Fibroblast of mammary gland (primary cell): ENCODE data around the gene PDGFRB.

Experiments
- DNase-seq: peaks from one replicate; pipeline ENCODE4 v3.0.0-alpha.2; 2010; ENCODE audit warnings: low read depth
- H3K4me3 ChIP-seq: 2 replicates; pipeline ENCODE4 v1.5.1; 2011; ENCODE audit warnings: low read depth, mild to moderate bottlenecking, low read length, moderate library complexity; ENCODE audit not compliant: control insufficient read depth
- TF ChIP-seq, protein P1 (sequence below): conservative IDR thresholded peaks from 2 replicates; pipeline ENCODE4 v1.5.1; 2011; ENCODE audit warnings: low read depth, low read length, inconsistent platforms; ENCODE audit not compliant: control insufficient read depth, insufficient read depth

Gene PDGFRB

DNA sequence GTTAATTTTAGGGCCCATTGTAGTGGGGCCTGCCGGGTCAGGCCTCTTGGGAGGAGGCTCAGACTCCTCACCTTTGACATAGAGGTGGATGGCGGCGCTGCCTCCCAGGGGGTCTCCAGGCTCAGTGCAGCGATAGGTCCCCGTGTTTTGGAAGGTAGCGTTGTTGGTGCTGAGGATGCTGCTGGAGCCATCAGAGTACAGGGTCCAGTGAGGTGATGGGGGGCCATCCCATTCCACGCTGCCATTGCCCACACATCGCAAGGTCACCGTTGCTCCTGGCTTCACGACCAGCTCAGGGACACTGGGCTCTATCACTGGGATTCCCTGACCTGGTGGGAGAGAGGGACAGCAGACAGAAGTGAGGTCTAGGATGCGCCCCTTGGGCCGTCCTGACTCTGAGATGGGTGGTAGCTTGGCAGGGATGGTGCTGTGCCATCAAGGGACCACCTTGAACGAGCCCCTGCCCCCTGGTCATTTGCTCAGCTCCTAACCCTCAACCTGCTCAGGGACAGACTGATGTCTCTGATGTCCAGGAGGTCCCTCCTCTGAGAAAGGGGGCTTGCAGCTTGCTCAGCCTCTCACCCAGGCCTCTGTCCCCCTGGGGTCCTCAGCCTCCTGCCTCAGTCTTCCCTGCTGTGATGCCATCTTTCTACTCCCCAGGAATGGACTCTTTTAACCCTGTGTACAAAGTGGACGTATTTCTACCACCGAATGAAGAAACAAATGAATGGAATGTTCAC, 74.8 kb downstream of the PDGFRB start:
- no peak overlapping the region for H3K4me3 ChIP-seq
- TF ChIP-seq, protein P1, sequence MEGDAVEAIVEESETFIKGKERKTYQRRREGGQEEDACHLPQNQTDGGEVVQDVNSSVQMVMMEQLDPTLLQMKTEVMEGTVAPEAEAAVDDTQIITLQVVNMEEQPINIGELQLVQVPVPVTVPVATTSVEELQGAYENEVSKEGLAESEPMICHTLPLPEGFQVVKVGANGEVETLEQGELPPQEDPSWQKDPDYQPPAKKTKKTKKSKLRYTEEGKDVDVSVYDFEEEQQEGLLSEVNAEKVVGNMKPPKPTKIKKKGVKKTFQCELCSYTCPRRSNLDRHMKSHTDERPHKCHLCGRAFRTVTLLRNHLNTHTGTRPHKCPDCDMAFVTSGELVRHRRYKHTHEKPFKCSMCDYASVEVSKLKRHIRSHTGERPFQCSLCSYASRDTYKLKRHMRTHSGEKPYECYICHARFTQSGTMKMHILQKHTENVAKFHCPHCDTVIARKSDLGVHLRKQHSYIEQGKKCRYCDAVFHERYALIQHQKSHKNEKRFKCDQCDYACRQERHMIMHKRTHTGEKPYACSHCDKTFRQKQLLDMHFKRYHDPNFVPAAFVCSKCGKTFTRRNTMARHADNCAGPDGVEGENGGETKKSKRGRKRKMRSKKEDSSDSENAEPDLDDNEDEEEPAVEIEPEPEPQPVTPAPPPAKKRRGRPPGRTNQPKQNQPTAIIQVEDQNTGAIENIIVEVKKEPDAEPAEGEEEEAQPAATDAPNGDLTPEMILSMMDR: no peak
- no peak for DNase-seq

DNA sequence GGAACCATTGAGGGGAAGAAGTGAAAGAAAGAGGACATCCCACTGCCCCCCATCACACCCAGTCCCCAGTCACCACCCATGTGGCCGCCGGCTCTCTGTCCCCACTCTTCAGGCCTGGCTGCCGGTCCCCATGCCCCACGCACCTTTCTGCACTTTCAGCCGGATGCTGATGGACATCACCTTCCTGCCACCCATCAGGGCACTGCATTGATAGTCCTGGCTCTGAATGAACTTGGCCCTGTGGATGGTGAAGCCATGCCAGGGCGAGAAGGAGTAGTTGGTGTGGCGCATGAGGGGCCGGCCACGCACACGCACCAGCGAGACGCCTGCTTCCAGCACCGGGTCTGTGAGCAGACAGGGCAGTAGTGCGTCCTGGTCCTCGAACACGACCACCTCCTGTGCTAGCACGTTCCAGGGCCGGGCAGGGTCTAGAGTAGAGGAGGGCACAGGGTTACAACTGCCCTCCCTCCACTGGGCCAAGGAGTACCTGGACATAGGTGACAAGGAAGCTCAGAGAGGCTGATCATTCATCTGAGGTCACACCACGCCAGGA, 75.7 kb downstream of the PDGFRB start:
- H3K4me3 ChIP-seq: no peak overlapping the region
- DNase-seq: no peak
- TF ChIP-seq, protein P1: no peak

DNA sequence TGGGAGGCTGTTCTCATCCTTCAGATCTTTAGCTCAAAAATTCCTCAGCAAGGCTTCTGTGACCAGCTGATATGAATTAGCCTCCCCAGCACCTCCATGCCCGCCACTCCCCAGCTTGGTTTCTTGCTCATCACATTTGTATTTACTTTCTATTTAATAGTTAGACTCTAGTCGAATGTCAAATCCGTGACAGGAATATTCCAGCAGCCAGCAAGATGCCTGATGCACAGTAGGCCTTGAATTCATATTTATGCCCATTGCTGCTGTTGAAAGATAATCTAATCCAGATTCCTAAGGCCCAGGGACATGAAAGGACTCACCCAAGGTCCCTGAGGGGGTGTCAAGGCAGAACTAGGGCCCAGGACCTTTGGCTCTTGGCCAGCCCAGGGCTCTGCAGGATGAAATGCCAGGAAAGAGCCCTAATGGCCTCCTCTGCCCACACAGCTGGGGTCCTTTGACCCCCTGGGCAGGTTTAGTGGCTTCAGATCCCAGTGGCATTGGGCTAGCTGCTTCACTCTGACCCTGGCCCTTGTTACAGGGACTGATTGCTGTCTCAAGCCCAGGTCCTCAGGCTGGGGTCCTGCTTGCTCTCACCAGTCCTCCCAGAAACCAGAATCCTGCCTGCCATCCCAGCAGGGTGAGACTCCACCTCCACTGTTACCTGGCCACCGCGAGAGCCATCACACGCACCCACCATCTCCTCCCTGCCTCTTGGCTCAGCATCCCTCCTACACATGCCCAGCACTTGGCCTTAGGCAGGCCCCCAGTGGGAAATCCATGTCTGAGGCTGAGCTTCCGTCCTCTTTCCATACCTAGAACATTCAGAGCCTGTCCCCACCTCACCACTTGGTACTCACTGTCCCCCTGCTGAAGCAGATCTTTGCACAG, 76.6 kb downstream of the PDGFRB start:
- TF ChIP-seq, protein P1: no peak
- DNase-seq: no peak
- H3K4me3 ChIP-seq: no peak overlapping the region

DNA sequence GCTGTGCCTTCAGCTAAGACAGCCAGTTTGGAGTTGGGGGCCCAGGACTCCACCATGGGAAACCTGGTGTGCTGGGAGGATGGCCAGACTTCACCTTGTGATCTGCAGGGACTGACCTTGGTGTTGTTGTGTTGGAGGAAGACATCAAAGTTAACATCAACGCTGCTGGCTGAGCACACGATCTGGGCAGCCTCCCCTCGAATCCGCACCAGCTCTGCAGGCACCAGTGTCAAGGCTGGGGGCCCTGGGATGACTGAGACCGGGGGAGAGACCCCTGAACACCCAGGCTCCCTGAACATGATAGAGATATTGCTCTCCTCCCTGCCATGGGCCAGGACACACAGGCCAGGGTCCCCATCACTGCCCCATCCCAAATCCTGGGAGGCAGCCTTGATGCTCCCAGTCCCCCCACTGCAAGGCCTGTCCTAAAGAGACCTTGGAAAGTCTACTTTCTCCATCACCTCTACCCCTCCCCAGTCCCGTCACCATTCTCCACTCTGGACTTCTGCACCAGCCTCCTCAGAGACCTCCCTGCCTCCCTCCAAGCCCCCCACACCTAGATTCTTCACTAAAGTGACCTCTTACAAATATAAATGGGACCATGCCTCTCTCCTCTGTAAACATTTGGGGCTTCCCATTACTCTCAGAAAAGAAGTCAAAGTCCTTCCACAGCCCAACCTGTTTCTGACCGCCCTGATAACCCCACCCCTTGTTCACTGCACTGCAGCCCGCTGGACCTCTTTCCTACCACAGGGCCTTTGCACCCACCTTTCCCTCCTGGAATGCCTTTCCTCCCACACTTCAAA, 77.4 kb downstream of the PDGFRB start:
- TF ChIP-seq, protein P1: no peak
- DNase-seq: no peak
- H3K4me3 ChIP-seq: no peak overlapping the region

DNA sequence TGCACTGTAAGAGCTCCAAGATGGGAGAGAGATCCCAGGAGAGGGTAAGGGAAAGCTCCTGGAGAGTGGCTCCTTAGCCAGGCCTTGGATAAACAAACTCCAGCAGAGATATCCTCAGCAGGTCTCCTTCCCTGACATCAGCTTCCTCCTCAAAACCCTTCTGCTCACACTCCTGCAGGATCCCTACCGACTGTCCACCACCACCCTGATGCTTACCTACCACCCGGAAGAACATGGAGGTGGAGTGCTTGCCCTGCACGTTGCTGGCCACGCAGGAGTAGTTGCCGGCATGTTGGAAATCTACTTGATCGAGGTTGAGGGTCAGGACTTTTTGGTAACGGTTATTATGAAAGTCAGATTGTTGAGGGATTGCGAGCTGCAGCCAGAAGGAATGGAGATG, 78.6 kb downstream of the PDGFRB start:
- TF ChIP-seq, protein P1: no peak
- no peak for DNase-seq
- H3K4me3 ChIP-seq: no peak overlapping the region

DNA sequence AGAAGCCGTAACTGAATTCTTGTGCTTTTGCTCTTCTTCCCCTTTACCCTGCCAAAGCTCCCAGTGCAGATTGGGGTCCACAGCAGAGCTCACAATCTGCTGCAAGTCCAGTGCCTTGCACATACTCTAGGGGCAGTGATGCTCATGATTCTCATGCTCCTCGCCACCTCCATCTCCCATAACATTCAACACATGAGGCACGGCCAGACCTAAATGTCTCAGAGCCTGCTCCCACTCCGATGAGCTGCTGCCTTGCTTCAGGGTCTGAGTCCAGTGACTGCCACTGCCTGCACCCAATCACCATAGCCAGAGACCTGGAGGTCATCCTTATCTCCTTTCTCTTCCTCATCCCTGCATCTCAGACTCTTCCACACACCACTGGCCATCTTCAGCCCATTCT, 79.8 kb downstream of the PDGFRB start:
- no peak for DNase-seq
- TF ChIP-seq, protein P1: no peak
- no peak overlapping the region for H3K4me3 ChIP-seq
